Measurements from ENCODE around the gene PLN.

Gene PLN

DNA sequence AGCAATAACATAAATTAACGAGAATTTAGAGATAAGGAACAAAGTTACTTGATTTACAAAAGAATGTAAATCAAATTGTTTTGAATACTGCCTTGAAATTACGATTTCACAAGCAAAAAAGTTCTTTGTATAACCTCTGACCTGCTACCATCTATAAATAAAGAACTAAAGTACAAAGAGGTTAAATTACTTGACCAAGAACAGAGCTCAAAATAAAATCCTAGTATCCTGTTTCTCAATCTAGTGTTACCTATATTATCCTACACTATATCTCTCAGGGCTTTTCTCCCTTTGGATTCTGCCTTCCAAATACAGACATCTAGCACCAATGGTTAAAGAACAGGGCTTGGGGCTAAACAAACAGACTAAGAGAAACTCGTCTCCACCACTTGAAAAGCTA is 43.8 kb downstream of the PLN start:
- DNase-seq = no peak
- Histone ChIP-seq H3K36me3 (ENCODE audit: control insufficient read depth, insufficient read depth, low read length) (peaks cover 6% of the 10 kb centered on the region), H3K9me3 (ENCODE audit: control insufficient read depth, low read length) (no peaks in the 10 kb centered on the region), H3K27me3 (replicated peaks; ENCODE audit: control insufficient read depth, insufficient read depth, low read length, poor library complexity, severe bottlenecking) (no peaks in the 10 kb centered on the region), H3K27ac (ENCODE audit: insufficient read depth, low read length, poor library complexity, severe bottlenecking) (no peak overlapping the region), H3K4me1 (ENCODE audit: control insufficient read depth, insufficient read depth, low read length, poor library complexity, severe bottlenecking) (no peaks in the 10 kb centered on the region), H3K4me3 (ENCODE audit: insufficient read depth, low read depth, low read length, poor library complexity, severe bottlenecking) (no peak overlapping the region)

DNA sequence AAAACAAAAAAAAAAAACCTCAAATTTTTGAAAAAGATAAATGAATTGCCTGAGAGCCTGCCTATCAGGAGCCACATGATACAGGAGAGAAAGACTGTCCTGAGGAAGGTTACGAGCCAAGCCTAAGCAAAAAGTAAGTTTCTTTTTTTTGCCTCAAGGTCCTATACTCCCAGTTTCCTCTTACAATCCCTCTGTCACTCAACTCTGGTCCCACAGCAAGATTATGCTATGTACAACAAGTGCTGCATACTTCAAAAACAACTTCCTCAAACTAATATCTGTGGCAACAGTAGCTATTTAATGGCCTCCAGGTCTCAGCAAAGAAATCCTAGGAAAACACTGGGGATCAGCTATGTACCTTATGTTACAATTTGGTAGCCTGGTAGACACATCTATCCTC is 46.8 kb downstream of the PLN start:
- DNase-seq = no peak
- H3K4me3 ChIP-seq (ENCODE audit: insufficient read depth, low read depth, low read length, poor library complexity, severe bottlenecking) = no peak overlapping the region
- no peaks in the 10 kb centered on the region for H3K36me3 ChIP-seq (ENCODE audit: control insufficient read depth, insufficient read depth, low read length)
- no peaks in the 10 kb centered on the region for H3K9me3 ChIP-seq (ENCODE audit: control insufficient read depth, low read length)
- no peaks in the 10 kb centered on the region for H3K4me1 ChIP-seq (ENCODE audit: control insufficient read depth, insufficient read depth, low read length, poor library complexity, severe bottlenecking)
- H3K27me3 ChIP-seq (replicated peaks; ENCODE audit: control insufficient read depth, insufficient read depth, low read length, poor library complexity, severe bottlenecking) = no peaks in the 10 kb centered on the region
- no peak overlapping the region for H3K27ac ChIP-seq (ENCODE audit: insufficient read depth, low read length, poor library complexity, severe bottlenecking)

DNA sequence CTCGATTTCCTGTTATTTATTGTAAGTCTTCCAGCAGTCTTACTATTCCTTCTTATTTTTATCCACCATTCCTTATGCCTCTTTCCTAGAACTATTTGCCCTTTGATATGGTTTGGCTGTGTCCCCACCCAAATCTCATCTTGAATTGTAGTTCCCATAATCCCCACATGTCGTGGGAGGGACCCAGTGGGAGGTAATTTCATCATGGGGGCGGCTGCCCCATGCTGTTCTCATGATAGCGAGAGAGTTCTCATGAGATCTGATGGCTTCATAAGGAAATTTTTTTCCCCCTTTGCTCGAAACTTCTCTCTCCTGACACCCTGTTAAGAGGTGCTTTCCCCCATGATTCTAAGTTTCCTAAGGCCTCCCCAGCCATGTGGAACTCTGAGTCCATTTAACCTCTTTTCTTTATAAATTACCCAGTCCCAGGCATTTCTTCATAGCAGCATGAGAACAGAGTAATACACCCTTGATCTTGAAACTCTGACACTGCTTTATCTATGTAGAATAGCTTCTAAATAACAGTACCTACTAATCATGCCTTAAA is 48.8 kb downstream of the PLN start:
- H3K9me3 ChIP-seq (ENCODE audit: control insufficient read depth, low read length) = no peaks in the 10 kb centered on the region
- H3K4me3 ChIP-seq (ENCODE audit: insufficient read depth, low read depth, low read length, poor library complexity, severe bottlenecking) = no peak overlapping the region
- no peaks in the 10 kb centered on the region for H3K4me1 ChIP-seq (ENCODE audit: control insufficient read depth, insufficient read depth, low read length, poor library complexity, severe bottlenecking)
- DNase-seq = no peak
- no peaks in the 10 kb centered on the region for H3K36me3 ChIP-seq (ENCODE audit: control insufficient read depth, insufficient read depth, low read length)
- no peaks in the 10 kb centered on the region for H3K27me3 ChIP-seq (replicated peaks; ENCODE audit: control insufficient read depth, insufficient read depth, low read length, poor library complexity, severe bottlenecking)
- no peak overlapping the region for H3K27ac ChIP-seq (ENCODE audit: insufficient read depth, low read length, poor library complexity, severe bottlenecking)

DNA sequence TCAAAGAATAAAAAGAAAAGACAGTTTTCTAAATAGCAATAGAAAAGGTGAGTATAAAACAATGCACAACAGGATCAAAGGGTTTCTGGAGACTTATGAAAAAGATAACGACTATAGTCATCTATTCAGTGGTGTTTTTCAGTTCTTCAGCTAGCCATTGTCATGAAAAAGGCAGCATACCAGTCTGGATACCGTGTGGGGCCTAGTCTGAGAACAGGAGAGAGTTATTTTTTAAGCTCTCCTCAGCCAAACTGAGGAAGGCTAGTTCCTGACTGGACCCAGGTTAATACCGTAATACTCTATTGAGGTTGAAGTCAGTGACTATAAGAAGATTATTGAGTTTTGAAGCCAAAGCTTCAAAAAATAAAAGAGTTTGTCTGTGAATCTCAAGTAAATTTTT is 49.5 kb downstream of the PLN start:
- no peak overlapping the region for H3K27ac ChIP-seq (ENCODE audit: insufficient read depth, low read length, poor library complexity, severe bottlenecking)
- H3K4me3 ChIP-seq (ENCODE audit: insufficient read depth, low read depth, low read length, poor library complexity, severe bottlenecking) = no peak overlapping the region
- no peaks in the 10 kb centered on the region for H3K4me1 ChIP-seq (ENCODE audit: control insufficient read depth, insufficient read depth, low read length, poor library complexity, severe bottlenecking)
- no peaks in the 10 kb centered on the region for H3K27me3 ChIP-seq (replicated peaks; ENCODE audit: control insufficient read depth, insufficient read depth, low read length, poor library complexity, severe bottlenecking)
- H3K36me3 ChIP-seq (ENCODE audit: control insufficient read depth, insufficient read depth, low read length) = no peaks in the 10 kb centered on the region
- DNase-seq = no peak
- no peaks in the 10 kb centered on the region for H3K9me3 ChIP-seq (ENCODE audit: control insufficient read depth, low read length)

DNA sequence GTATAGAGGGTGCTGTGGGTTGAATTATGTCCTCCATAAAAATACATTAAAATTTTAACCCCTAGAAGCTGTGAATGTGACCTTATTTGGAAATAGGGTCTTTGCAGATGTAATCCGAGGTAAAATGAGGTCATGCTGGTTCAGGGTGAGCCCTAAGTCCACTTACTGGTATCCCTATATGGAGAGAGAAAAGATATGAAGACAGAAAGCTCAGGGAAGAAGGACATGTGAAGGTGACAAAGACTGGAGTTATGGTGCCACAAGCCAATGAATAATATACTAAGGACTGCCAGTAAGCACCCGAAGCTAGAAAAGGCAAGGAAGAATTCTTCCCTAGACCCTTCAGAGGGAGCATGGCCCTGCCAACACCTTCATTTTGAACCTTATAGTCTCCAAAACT is 50.2 kb downstream of the PLN start:
- no peak overlapping the region for H3K27ac ChIP-seq (ENCODE audit: insufficient read depth, low read length, poor library complexity, severe bottlenecking)
- H3K4me3 ChIP-seq (ENCODE audit: insufficient read depth, low read depth, low read length, poor library complexity, severe bottlenecking) = no peak overlapping the region
- no peaks in the 10 kb centered on the region for H3K4me1 ChIP-seq (ENCODE audit: control insufficient read depth, insufficient read depth, low read length, poor library complexity, severe bottlenecking)
- H3K9me3 ChIP-seq (ENCODE audit: control insufficient read depth, low read length) = no peaks in the 10 kb centered on the region
- H3K27me3 ChIP-seq (replicated peaks; ENCODE audit: control insufficient read depth, insufficient read depth, low read length, poor library complexity, severe bottlenecking) = no peaks in the 10 kb centered on the region
- DNase-seq = no peak
- H3K36me3 ChIP-seq (ENCODE audit: control insufficient read depth, insufficient read depth, low read length) = no peaks in the 10 kb centered on the region

DNA sequence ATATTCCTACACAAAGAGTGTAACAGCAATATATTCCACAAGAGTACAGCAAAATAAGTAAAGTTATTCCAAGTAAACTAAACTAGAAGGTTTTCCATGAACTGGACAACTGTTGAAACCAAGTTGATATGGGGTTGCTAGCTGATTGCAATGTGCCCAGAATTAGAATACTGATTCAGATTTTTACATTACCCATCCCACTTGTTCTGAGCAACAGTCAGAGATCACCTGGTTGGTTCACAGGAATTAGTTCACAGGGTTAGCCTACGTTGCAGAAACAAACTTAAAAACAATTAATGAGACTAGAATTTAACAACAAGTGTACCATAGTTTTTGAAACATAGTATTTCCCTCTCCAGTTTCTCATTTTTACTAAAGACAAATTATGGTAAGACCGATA is 54.2 kb downstream of the PLN start:
- DNase-seq = no peak
- H3K27me3 ChIP-seq (replicated peaks; ENCODE audit: control insufficient read depth, insufficient read depth, low read length, poor library complexity, severe bottlenecking) = no peaks in the 10 kb centered on the region
- no peaks in the 10 kb centered on the region for H3K36me3 ChIP-seq (ENCODE audit: control insufficient read depth, insufficient read depth, low read length)
- no peaks in the 10 kb centered on the region for H3K9me3 ChIP-seq (ENCODE audit: control insufficient read depth, low read length)
- no peak overlapping the region for H3K4me3 ChIP-seq (ENCODE audit: insufficient read depth, low read depth, low read length, poor library complexity, severe bottlenecking)
- H3K4me1 ChIP-seq (ENCODE audit: control insufficient read depth, insufficient read depth, low read length, poor library complexity, severe bottlenecking) = no peaks in the 10 kb centered on the region
- no peak overlapping the region for H3K27ac ChIP-seq (ENCODE audit: insufficient read depth, low read length, poor library complexity, severe bottlenecking)

DNA sequence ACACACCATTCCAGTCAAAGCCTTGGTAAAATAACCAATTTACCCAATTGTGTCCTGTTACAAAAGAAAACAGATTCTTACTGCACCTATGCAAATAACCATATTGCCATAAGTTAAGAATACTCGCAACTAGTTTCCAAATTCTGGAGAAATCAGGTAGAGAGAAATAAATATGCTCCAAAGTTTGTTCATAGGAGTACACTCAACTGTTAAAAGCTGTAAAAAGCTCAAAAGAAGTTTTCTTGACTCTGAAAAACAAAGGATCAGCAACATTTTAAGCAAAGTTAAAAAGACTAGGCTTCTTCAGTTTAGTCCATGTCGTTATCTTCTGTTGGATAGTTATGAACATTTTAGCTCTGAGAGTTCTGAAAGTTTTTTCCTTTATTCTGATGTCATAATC is 55.3 kb downstream of the PLN start:
- no peak for DNase-seq

DNA sequence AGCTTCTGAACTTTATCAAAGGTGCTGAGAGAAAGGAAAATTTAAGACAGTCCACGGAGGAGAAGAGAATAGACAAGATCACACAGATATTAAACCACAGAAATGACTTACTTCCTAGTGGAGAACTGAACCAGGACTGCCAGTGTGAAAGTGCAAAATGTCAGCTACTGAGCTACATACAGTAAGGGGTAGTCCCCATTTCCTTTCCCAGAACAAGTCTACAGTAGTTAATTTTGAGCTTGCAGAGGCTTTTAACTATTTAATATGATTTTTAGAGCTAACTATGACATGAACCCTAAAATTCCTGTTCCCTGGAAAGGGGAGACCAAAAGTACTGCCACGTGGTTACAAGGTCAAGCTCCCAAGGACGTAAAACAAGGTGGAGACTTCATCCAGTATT is 58.2 kb downstream of the PLN start:
- H3K36me3 ChIP-seq (ENCODE audit: control insufficient read depth, insufficient read depth, low read length) = no peaks in the 10 kb centered on the region
- no peak overlapping the region for H3K27ac ChIP-seq (ENCODE audit: insufficient read depth, low read length, poor library complexity, severe bottlenecking)
- DNase-seq = no peak
- no peaks in the 10 kb centered on the region for H3K27me3 ChIP-seq (replicated peaks; ENCODE audit: control insufficient read depth, insufficient read depth, low read length, poor library complexity, severe bottlenecking)
- no peak overlapping the region for H3K4me3 ChIP-seq (ENCODE audit: insufficient read depth, low read depth, low read length, poor library complexity, severe bottlenecking)
- H3K4me1 ChIP-seq (ENCODE audit: control insufficient read depth, insufficient read depth, low read length, poor library complexity, severe bottlenecking) = no peaks in the 10 kb centered on the region
- no peaks in the 10 kb centered on the region for H3K9me3 ChIP-seq (ENCODE audit: control insufficient read depth, low read length)

More for the DNA sequence above, 55.3 kb downstream of the PLN start:
- H3K4me3 ChIP-seq (ENCODE audit: insufficient read depth, low read depth, low read length, poor library complexity, severe bottlenecking) = no peak overlapping the region
- H3K9me3 ChIP-seq (ENCODE audit: control insufficient read depth, low read length) = no peaks in the 10 kb centered on the region
- H3K27me3 ChIP-seq (replicated peaks; ENCODE audit: control insufficient read depth, insufficient read depth, low read length, poor library complexity, severe bottlenecking) = no peaks in the 10 kb centered on the region
- no peaks in the 10 kb centered on the region for H3K4me1 ChIP-seq (ENCODE audit: control insufficient read depth, insufficient read depth, low read length, poor library complexity, severe bottlenecking)
- no peaks in the 10 kb centered on the region for H3K36me3 ChIP-seq (ENCODE audit: control insufficient read depth, insufficient read depth, low read length)
- H3K27ac ChIP-seq (ENCODE audit: insufficient read depth, low read length, poor library complexity, severe bottlenecking) = no peak overlapping the region

DNA sequence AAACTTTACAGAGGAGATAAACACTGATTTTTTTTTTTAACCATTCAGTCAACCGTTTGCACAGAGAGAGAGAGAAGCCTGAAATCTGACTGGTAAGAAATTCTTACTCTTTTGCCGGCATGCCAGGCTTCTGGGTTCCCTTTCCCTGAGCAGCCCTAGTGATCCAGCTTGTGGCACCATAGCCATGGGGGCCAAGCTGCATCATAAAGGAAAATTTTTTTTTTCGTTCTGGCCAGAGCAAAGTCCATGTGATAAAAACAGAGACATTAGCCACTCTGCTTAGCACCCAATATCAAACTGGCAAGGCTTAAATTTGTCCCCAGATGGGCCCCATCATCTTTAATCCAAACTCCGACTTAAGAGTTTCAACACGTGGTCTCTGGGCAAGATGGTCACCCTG is 58.8 kb downstream of the PLN start:
- no peaks in the 10 kb centered on the region for H3K36me3 ChIP-seq (ENCODE audit: control insufficient read depth, insufficient read depth, low read length)
- H3K9me3 ChIP-seq (ENCODE audit: control insufficient read depth, low read length) = no peaks in the 10 kb centered on the region
- H3K4me1 ChIP-seq (ENCODE audit: control insufficient read depth, insufficient read depth, low read length, poor library complexity, severe bottlenecking) = no peaks in the 10 kb centered on the region
- no peaks in the 10 kb centered on the region for H3K27me3 ChIP-seq (replicated peaks; ENCODE audit: control insufficient read depth, insufficient read depth, low read length, poor library complexity, severe bottlenecking)
- H3K4me3 ChIP-seq (ENCODE audit: insufficient read depth, low read depth, low read length, poor library complexity, severe bottlenecking) = no peak overlapping the region
- no peak overlapping the region for H3K27ac ChIP-seq (ENCODE audit: insufficient read depth, low read length, poor library complexity, severe bottlenecking)
- no peak for DNase-seq
